Keratinocyte (primary cell): ENCODE measurements around the gene MUTYH. TPM values are rescaled to one million over a fixed set of nuclear protein-coding genes. Genes with fewer than 3 reads are reported as not detected.

Experiments
- DNase-seq: peaks from one replicate; pipeline ENCODE4 v3.0.0-alpha.2; 2011; ENCODE audit warnings: low read depth, missing footprints, low spot score
- FAIRE-seq: peaks from 2 replicates; lab custom pipeline; 2011; peaks lifted over from hg19 to GRCh38; lab: Jason Lieb, UNC
- H2AFZ ChIP-seq: 2 replicates; pipeline ENCODE4 v1.6.0; 2012; ENCODE audit warnings: low read length, control low read depth, inconsistent platforms; ENCODE audit not compliant: control insufficient read depth
- H3K27ac ChIP-seq: 2 replicates; pipeline ENCODE4 v1.5.1; 2011; ENCODE audit warnings: low read length; ENCODE audit not compliant: control insufficient read depth, insufficient read depth
- H3K27me3 ChIP-seq: 3 replicates; pipeline ENCODE4 v1.6.0; 2011; ENCODE audit warnings: low read length; ENCODE audit not compliant: control insufficient read depth, insufficient read depth; ENCODE audit errors: extremely low read depth
- H3K36me3 ChIP-seq, 2 experiments: 2 replicates in 1 of 2; 3 replicates in 1 of 2; pipeline ENCODE4 v1.5.1; 2011; ENCODE audit warnings: low read length in 2 of 2, mild to moderate bottlenecking in 1 of 2; ENCODE audit not compliant: control insufficient read depth in 2 of 2, insufficient read depth in 2 of 2; ENCODE audit errors: extremely low read depth in 1 of 2
- H3K4me1 ChIP-seq: 3 replicates; pipeline ENCODE4 v1.5.1; 2011; ENCODE audit warnings: low read length; ENCODE audit not compliant: control insufficient read depth, insufficient read depth; ENCODE audit errors: extremely low read depth
- H3K4me2 ChIP-seq: 3 replicates; pipeline ENCODE4 v1.6.0; 2011; ENCODE audit warnings: low read depth, low read length; ENCODE audit not compliant: control insufficient read depth, insufficient read depth; ENCODE audit errors: extremely low read depth
- H3K4me3 ChIP-seq, 3 experiments: fragments of 200-600 bp in 1 of 3; sonication (generic) in 1 of 3; 2 replicates in 2 of 3; 3 replicates in 1 of 3; pipeline ENCODE4 v1.5.1; 2011 to 2016; ENCODE audit warnings: low read length in 3 of 3, mild to moderate bottlenecking in 3 of 3, control low read depth in 2 of 3, inconsistent platforms in 1 of 3, low read depth in 1 of 3, mixed read lengths in 1 of 3, mixed run types in 1 of 3, moderate library complexity in 1 of 3; ENCODE audit not compliant: control insufficient read depth in 2 of 3, insufficient read depth in 2 of 3; ENCODE audit errors: extremely low read depth in 1 of 3
- H3K79me2 ChIP-seq: 2 replicates; pipeline ENCODE4 v1.6.0; 2012; ENCODE audit warnings: low read length; ENCODE audit not compliant: control insufficient read depth, insufficient read depth
- H3K9ac ChIP-seq: 3 replicates; pipeline ENCODE4 v1.6.0; 2011; ENCODE audit warnings: low read length; ENCODE audit not compliant: control insufficient read depth, insufficient read depth; ENCODE audit errors: extremely low read depth
- H3K9me1 ChIP-seq: 3 replicates; pipeline ENCODE4 v1.6.0; 2011; ENCODE audit warnings: low read length; ENCODE audit not compliant: control insufficient read depth, insufficient read depth; ENCODE audit errors: extremely low read depth
- H3K9me3 ChIP-seq: 2 replicates; pipeline ENCODE4 v1.5.1; 2012; ENCODE audit warnings: low read depth, low read length; ENCODE audit not compliant: control insufficient read depth
- H4K20me1 ChIP-seq: 3 replicates; pipeline ENCODE4 v1.6.0; 2011; ENCODE audit warnings: low read length; ENCODE audit not compliant: control insufficient read depth, insufficient read depth; ENCODE audit errors: extremely low read depth
- CTCF ChIP-seq, 3 experiments: IDR thresholded peaks in 1 of 3; conservative IDR thresholded peaks in 1 of 3; optimal IDR thresholded peaks in 1 of 3; 2 replicates in 2 of 3; 3 replicates in 1 of 3; pipeline versions ENCODE3 to v1.5.1; 2011; ENCODE audit warnings: low read length in 3 of 3, mild to moderate bottlenecking in 3 of 3, moderate library complexity in 2 of 3, control low read depth in 1 of 3, inconsistent platforms in 1 of 3; ENCODE audit not compliant: insufficient read depth in 2 of 3; ENCODE audit errors: extremely low read depth in 1 of 3
- EZH2 ChIP-seq: IDR thresholded peaks from one replicate; pipeline ENCODE4 v1.6.1; 2012; ENCODE audit warnings: inconsistent platforms, mild to moderate bottlenecking, low read length, moderate library complexity
- dilution Hi-C: fragments of 300-500 bp; cut with MboI; formaldehyde crosslinking; loops from one replicate; pipeline ENCODE4 v1.7.0; 2020; ENCODE audit warnings: low sequenced_read_pairs; ENCODE audit not compliant: extremely low pct_ligation_motif_present
- polyA plus RNA-seq, 5 experiments: library from polyadenylated mRNA; depleted of rRNA in 3 of 5; stranded (reverse) in 3 of 5; stranded (forward) in 1 of 5; unstranded in 1 of 5; fragments of >200 nt; gene quantifications; 1 replicate in 1 of 5; 2 replicates in 3 of 5; 3 replicates in 1 of 5; pipeline versions ENCODE4 v1.2.1 to v1.2.3, GENCODE V29; 2011 to 2012; ENCODE audit warnings: missing spikeins in 2 of 5, low read depth in 1 of 5, low replicate concordance in 1 of 5

MUTYH gene
- polyA plus RNA-seq, 1 donor (not counting 4 experiments of a cell fraction or from before 2014, with no cell fraction given), result 10.0 TPM

GRCh38 chr1:45365051-45365450, 24.8 kb upstream of the MUTYH start:
- FAIRE-seq (no peak), DNase-seq (no peak)
- Histone ChIP-seq H3K4me2 (no peak overlapping the region), H3K27ac (no peak overlapping the region), H3K9ac (no peak overlapping the region), H3K4me3 (no peak overlapping the region), H3K4me1 (peaks cover 11% of the 10 kb centered on the region), H3K9me3 (no peaks in the 10 kb centered on the region), H3K27me3 (no peaks in the 10 kb centered on the region), H2AFZ (no peak overlapping the region), H3K36me3 (no peaks in the 10 kb centered on the region), H3K79me2 (no peaks in the 10 kb centered on the region), H4K20me1 (no peaks in the 10 kb centered on the region), H3K9me1 (no peaks in the 10 kb centered on the region)
- dilution Hi-C loops, result no loop called here
- no peak for TF ChIP-seq CTCF (optimal IDR thresholded peaks at IDR 0.05 in 1 of 3, IDR thresholded peaks at IDR 0.05 in 1 of 3, conservative IDR thresholded peaks at IDR 0.05 in 1 of 3; ENCODE audit: extremely low read depth in 1 of 3, insufficient read depth in 2 of 3, low read length in 3 of 3)
- no peak for TF ChIP-seq EZH2

- Histone ChIP-seq H2AFZ (no peak overlapping the region), H4K20me1 (no peaks in the 10 kb centered on the region), H3K79me2 (no peaks in the 10 kb centered on the region), H3K27me3 (no peaks in the 10 kb centered on the region), H3K9me3 (no peaks in the 10 kb centered on the region), H3K9me1 (no peaks in the 10 kb centered on the region), H3K4me2 (no peak overlapping the region), H3K36me3 (no peaks in the 10 kb centered on the region), H3K9ac (no peak overlapping the region), H3K4me3 (no peak overlapping the region), H3K4me1 (peaks cover 12% of the 10 kb centered on the region), H3K27ac (no peak overlapping the region)
- dilution Hi-C loops, result no loop called here
- DNase-seq (no peak), FAIRE-seq (no peak)
- TF ChIP-seq EZH2 (no peak), CTCF (optimal IDR thresholded peaks at IDR 0.05 in 1 of 3, IDR thresholded peaks at IDR 0.05 in 1 of 3, conservative IDR thresholded peaks at IDR 0.05 in 1 of 3; ENCODE audit: extremely low read depth in 1 of 3, insufficient read depth in 2 of 3, low read length in 3 of 3) (no peak)
Measured at GRCh38 chr1:45364294-45364693, 24.1 kb upstream of the MUTYH start.
